OCI-M2 (cell line): ENCODE measurements around the gene PRDM16.

ENCODE experiments used
- DNase-seq: peaks from one replicate; lab custom pipeline; 2025; ENCODE audit not compliant: unreplicated experiment; lab: John Stamatoyannopoulos, UW

Gene PRDM16

DNA sequence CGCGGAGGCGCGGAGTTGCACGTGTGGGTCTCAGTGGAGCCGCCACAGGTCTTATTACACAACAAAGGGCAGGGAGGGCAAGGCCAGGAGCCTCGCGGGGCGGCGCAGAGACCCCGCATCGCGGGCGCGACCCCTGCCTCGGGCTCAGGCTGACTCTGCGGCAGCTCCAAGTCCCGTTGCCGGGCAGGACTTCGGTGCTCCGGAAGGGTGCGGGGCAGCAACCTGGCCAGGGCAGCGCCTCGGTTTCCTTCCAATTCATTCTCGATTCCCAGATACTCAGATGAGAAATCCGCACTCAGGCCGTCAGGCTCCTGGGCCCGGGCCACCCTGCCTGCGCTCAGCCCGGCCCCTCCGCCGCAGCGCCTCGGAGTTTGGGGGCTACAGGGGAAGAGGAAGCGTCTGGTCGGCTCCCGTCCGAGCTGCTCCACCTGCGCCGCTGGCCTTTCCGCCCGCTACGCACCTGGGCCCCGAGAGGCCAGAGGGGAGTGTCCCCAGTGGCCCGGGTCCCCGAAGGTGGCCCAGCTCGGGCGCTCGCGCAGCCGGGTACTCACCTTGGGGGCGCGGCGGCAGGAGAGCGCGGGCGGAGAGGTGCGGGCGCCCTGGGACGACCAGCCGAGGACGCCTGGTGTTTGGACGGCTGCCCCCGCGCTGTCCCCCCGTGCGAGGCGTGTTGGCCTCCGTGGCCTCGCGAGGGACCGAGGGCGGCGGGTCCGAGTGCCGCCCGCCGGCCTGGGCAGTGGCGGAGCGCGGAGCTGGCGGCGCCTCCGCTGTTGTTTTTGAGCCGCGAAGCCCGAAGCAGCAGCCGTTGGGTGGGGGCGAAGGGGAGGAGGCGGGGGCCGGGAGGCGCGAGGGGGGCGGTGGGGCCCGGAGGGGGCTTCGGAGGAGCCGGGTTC, 1.1 kb upstream of the PRDM16 start:
- DNase-seq: no peak

DNA sequence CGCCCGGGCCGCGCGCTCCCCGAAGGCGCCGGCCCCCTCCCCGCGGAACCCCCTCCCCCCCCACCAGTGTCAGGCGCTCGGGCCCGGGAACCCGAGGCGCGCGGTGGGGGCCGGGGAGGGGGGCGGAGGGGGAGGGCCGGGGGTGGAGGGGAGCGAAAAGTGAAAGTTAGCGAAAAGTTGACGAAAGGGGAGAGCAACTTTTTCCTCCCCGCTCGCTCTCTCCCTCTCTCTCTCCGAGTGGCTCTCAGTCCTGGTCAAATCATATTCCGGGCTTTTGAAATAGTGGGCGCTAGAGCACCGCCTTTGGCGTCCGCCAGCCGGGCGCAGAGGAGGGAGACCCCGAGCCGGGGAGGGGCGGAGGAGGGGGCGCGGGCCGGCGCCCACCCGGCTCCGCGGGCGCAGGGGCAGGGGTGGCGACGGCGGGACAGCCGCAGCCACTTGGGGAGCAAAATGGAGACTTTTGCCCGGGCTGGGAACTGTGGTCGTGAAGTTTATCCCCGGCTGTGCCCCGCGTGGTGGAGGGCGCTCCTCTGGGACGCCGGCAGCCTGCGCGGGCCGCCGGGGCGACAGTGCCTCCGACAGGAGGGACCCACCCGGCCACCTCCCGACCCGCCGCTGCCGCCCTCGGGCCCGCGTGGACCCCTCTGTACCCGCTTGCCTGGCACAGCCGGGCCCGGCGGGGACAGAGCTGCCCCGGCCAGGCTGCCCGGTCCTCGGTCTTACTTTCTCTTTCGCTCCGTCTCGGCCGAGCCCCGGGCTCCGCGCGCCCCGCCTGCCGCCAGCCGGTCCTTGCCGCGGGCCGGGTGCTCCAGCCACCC, 697 bp downstream of the PRDM16 start:
- DNase-seq: no peak

DNA sequence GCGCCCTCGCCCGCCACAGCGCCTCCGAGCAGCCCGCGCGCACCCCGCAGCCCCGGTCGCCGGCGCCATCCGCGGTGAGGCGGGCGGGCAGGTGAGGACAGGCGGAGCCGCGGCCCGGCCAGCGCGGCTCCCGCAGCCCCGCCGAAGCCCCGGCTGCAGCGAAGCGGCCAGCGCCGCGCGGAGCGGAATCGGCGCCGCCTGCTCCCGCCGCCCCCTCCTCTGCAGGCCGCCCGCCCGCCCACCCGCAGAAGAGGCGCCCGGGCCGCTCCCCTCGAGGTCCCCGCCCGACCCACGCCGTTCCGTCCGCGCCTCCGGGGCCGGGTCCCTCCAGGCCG, 1.3 kb downstream of the PRDM16 start:
- no peak for DNase-seq

DNA sequence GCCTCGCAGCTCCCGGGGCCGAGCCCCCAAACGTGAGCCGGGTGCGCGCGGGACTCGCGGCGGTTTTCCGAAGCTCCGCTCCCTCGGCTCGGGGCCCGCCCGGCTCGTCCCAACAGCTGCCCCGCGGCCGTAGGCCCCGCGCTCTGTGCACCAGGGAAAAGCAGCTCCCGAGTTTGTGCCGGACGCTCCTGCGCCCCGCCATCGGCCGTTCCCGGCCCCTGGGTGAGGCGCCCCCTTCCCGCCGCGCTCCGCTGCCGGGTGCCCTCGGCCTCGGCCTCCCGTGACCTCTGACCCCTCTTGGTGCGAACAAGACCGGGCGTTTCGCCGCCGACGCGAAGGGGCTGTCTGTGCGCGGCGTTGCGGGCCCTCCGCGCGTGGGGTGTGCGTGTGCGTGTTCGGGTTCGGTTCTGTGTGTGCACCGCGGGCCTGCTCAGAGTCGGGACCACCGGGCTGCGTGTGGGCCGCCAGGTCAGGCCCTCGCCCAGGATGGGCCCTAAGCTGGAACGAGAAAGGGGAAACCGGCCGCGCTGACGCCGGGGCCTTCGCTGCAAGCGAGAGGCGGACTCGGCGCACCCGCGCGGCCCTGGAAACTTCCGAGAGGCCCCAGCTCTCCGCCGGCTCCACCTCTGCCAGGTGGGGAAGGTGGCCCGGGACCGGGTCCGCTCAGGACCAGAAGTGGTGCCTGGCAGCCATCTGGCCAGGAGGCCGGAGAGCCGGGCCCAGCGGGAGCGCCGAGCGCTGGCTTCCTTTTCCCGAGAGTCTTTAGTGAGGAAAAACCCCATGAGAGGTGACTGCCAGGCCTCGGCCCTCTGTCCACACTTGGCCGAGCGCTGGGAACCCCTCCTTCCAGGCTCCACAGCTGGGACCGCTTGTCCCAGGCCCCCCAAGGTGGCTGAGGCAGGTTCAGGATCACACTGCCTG, 1.9 kb downstream of the PRDM16 start:
- no peak for DNase-seq

DNA sequence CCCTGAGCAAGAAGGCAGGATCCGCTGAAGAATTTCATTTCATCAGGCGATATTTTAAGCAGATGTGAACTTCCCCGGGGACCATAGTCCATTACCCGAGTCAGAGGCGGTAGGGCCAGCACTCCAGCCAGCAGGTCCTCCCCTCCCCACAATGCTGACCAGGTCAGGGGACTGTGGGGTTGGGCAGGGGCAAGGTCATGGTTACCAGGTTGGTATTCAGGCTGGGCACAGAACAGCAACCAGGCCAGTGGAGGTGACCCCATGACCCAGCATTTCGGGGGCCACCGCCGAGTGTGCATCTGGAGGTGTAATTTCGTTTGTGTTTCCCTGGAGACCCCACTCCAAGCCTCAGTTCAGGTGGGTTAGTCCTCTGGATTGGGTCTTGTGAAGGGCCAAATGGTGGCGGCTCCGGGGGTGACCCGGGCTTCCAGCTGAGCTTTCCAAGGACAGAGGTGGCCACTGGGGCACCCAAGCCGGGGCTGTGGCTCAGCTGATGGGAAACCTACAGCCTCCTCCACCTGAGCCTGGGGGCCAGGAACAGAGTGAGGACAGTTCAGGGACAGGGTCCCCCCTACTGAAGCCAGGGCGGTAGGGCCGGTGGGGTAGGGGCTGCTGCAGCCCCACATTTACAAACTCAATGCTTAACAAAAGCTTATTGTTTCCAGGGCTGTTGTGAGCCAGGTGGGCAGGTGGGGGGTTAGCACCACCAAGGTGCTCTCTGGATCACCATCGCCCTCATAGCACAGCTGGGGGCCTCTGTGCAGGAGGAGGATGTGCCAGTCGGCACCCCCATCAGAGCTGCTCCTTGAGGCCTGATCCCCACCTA, 2.8 kb downstream of the PRDM16 start:
- no peak for DNase-seq

DNA sequence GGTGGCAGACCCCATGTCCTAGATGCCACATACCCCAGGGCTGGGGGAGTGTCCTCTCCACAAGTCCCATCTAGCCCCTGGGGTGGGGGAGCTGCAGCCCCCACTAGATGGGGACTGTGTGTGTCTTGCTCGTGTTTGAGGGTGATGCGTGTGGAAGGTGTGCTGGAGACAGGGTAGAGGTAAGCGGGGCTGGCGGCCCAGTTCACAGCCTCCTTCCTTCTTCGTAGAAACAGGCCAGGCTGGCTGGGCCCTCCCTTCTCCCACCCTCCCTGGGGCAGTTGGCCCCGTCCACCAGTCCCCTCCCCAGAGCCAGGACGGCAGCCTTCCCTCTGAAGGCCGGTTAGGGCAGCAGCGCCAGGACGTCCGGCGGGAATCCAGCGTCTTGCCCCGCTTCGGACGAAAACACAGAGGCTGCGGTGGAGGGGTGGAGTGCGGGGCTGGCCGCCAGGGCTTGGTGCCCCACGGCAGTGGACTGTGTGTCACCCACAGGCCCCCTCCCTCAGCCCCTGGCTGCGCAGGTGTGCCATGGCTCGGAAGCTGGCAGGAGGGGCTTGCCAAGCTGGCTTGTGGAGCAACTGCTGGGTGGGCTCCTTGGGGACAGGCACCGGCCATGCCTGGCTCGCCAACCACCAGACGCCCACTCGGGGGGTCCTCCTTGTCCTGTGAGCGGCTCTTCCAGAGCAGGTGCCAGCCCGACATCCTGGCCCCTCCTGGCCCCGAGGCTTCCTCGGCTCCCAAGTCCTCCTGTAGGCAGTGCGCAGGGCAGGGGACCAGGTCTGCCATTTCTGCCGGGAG, 3.6 kb downstream of the PRDM16 start:
- no peak for DNase-seq

DNA sequence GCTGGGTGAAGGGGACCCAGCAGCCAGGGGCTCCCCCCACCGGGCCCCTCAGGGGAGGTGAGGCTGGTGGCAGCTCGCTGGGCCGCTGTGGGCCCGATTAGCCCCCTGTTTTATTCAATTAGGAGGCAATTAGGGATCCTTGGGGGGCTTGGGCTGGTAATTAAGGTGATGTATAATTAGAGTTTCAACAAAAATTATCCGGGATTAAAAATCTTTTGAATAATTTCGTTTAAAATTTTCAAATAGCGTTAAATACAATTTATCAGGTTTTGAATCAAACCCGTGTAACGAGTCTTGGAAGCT, 4.1 kb downstream of the PRDM16 start:
- no peak for DNase-seq

DNA sequence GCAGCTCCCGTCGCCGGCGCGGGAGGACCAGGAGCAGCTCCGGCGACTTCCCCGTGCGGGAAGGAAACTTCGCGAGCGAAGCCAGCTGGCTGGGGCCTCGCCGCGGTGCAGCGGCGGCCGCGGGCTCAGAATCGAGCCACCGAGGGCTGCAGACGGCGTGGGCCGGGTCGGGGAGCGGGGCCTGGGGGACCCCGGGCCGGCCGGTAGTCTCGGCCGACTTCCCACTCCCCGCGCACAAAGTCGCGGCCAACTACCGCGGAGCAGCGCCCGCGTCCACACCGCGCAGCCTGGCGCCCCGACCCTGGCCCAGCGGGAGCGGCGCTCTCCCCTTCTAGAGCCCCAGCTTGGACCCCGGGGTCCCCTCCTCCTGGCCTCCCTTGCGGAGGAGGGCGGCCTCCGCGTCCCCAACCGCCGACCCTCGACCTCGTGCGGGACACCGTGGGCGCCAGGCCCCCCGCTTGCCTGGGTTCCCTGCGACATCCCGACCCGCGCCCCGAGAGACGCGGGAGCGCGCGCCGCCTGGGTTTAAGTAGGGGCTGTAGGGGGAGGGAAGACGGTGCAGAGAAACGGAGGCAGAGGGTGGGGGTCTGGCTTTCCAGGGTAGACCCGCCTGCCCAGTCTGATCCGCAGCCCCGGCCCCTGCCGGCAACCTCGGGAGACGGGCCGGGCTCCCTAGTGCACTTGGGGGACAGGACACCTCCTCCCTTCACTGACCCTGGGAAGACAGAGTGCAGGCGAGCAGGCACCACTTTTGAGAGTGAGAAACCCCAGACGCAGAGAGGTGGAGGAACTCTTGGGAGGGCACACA, 4.7 kb downstream of the PRDM16 start:
- no peak for DNase-seq

DNA sequence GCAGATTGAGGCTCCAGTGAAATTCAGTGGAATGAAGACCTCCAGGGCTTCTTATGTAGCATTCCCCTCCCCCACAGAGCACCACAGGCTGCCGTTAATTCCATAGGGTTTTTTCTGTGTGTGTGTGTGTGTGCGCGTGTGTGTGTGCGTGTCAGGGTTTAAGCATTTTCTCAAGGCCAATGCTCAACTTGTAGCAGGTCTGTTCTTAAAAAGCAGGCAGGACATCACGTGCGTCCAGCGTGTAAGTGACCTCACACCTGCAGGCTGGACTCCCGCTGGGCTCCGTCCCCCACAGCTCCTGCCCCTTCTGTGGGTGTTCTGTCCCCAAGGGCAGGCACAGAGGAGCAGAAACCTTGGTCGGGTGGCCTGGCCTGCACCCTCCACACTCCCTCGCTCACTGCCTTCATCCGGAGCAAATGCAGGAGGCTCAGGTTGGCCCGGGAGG, 5.3 kb downstream of the PRDM16 start:
- no peak for DNase-seq

DNA sequence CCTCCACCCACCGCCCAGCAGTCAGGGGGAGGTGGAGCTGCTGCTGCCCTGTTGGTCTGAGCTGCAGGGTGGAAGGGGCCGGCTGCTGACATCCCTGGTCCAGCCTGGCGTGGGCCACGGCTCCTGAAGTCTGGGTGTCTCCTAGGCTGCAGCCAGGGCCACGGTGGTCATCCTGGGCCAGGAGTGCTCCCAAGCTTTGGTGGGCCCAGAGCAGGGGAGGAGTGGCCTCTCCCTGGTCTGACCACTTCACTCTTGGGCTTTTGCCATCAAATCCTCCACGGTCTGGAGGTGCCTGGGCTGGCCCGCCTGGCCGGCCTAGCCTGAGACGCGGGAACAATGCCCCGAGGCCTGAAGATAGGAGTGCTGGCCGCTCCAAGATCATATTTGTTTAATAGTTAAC, 5.8 kb downstream of the PRDM16 start:
- no peak for DNase-seq

DNA sequence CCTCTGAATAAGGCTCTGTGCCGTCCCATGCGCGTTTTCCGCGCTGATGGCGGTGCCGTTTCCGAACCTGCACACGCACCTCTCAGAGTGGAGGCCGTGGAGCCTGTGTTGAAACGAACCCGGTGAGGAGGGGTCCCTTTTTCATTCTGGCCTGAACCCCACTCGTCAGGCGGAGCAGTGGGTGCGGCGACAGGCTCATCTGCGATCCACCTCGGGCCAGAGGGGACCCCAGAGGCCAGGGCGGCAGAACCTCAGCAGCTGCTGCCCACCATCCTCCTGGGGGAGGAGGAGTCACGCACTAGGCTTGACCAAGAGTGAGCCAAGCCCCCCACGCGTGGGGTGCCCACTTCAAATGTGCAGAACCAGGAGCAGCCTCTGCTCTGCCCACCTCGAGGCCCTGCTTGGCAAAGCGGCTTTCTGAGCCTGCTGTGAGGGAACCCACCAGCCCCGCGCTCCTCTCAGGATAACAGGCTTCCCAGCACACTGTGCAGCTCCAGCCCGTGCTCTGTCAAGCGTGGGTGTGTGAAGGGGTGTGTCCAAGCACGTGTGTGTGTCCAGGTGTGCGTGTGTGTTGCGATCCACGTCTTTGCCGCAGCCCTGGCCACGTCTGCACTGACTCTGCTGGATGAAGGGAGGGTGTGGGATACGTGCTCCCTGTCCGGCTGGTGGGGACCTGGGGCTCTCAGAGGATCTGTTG, 6.8 kb downstream of the PRDM16 start:
- no peak for DNase-seq

DNA sequence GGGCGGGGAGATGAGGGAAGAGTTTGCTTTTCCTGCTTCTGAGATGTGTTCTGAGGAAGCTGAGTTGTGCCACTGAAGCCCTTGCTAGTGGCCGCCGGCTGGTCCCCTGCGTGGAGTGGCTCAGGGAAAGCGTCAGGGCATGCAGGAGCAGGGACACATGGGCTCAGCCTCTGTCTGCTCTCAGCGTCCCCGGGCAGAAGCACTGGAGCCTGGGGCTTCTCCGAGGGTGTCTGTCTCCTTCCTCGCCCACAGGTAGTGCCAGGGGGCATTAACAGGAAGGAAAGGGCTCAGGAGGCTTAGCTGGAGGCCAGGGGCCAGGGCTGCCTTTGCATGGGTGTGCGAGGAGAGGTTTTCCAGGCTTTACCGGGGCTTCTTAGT, 7.3 kb downstream of the PRDM16 start:
- DNase-seq: no peak

DNA sequence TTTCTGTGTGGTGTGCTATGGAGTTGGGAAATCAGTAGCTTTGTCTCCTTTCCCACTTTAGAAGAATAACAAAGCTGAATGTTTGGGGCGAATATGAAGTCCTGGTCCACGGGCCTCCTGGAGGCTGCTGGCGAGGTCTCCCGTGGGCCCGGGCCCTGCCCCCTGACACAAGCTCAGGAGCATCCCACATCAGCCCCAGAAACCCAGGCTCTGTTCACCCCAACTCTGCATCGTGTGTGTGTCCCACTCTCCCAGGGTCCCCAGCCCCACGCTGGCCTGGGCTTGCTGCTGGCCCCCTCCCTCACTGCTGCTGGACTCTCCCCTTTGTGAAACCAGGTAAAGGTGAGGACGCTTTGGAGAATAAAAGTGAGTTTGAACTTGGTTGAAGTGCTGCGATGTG, 8.1 kb downstream of the PRDM16 start:
- no peak for DNase-seq

DNA sequence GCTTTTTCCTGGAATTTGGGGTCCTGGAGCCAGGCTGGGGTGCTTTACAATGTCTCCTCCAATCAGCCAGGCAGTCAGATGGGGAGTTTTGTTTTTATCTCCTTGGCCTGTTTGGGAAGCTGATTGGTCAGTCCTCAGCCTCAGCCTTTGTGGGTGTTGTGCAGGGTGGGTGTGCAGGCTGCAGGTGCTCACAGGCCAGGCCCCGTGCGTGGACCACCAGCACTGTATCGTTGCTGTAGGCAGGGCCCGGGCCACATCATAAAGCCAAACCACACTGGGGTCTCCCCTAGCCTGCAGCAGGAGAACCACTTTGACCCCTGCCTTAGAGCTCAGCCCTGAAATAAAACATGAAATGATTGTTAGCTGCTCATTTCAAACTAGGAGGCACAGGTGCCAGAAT, 8.6 kb downstream of the PRDM16 start:
- DNase-seq: no peak

DNA sequence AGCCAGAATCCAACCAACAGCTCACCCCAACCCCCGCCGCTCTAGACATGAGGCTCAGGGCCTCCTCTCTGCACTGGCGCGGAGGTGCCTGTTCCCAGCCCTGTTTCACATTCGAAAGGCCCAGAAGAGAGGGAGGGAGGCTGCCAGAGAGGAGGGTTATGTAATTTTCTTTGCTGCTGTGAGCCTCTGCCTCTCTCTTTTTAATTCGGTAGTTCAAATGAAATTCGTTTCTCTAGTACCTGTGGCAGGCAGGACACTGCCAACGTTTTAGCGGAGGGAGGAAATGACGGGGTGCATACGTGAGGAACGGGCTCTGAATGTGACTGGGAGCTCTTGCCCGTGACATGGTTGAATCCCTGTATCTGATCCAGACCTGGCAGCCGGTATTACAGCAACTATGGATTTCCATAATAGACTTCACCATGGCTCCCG, 9.4 kb downstream of the PRDM16 start:
- no peak for DNase-seq

DNA sequence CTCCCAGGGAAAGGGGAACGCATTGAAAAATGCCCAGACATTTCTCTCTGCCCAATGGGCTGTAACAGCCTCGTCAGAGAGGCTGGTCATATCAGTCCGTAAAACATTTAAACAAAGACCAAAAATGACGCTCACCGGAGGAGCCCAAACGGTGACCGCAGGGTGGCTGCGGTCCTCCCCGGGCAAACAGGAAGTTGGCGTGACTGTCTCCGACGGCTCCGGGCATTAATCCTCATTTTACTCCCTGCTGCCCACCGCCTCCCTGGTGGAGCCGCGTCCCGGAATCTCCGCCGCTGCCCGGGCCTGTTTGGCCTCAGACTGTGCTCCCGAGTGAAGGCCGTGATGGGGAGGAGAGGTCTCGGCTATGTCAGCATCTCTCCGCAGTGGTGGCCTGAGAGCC, 9.9 kb downstream of the PRDM16 start:
- no peak for DNase-seq

DNA sequence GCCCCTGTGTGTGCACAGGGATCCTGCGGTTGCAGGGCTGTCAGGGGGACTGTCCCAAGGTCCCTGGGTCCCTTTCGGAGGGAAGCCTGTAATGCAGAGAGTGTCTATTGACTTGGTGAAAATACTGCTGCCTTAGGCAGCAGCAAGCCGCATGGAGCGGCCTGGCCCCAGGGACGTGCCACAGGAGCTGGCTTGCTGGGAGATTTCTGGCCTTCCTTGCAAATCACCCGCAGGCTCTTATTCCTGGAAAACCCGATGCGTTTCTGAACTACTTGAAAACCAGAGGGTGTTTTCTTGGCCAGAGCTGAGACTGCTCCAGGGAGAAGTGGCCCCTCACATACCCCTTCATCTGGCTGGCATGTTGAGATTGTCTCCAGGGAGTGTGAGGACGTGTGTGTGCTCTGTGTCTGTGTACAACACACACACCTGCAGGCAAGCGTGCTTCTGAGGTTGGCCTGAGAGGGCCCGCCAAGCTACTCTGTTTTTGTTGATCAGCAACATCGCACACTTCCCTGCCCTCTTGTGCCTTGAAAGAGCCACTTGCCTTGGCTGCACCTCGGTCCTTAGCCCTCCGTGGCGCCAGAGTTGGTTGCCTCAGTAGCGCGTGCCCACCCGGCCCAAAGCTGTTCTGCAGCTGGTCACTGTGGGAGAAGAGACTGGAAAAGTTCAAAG, 10.5 kb downstream of the PRDM16 start:
- no peak for DNase-seq
